HG02870 (cell line): ENCODE data around the gene DDX39B.
"Not testable (repeated sequence)": the region's sequence is repeated elsewhere in the genome, so short reads cannot be mapped to it uniquely, and the experiment has no call there.

Source experiments
- ATAC-seq: cut with Tn5 transposase; IDR thresholded peaks from one replicate; pipeline ENCODE4 v1.9.1; 2021; ENCODE audit warnings: mild to moderate bottlenecking, moderate library complexity; ENCODE audit not compliant: unreplicated experiment

Gene DDX39B

GRCh38 chr6:31487674-31488073 is 54.1 kb downstream of the DDX39B start:
- ATAC-seq: not testable (repeated sequence)

GRCh38 chr6:31486065-31486837 is 55.6 kb downstream of the DDX39B start:
- ATAC-seq: not testable (repeated sequence)

- ATAC-seq: no peak
Observed at GRCh38 chr6:31485055-31485454, 56.7 kb downstream of the DDX39B start.

DNA sequence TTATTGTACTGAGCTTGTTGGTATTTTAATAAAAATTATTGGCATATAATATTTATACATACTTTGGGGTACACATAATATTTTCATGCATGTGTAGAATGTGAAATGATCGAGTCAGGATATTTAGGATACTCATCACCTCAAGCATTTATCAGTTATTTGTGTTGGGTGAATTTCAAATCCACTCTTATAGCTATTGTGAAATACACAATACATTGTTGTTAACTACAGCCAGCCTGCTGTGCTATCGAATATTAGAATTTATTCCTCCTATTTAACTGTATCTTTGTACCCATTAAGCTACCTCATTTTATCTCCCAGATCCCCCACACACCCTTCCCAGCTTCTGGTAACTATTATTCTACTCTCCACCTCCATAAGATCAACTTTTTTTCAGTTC is 58.4 kb downstream of the DDX39B start:
- ATAC-seq: no peak

- ATAC-seq: no peak
Observed at GRCh38 chr6:31480574-31480973, 61.2 kb downstream of the DDX39B start.
